ENCODE measurements around the gene PHLPP1. TPM values are rescaled to one million over a fixed set of nuclear protein-coding genes. Genes with fewer than 3 reads are reported as not detected.
A peak's percentile ranks its signal among the peaks of the same experiment; 100 is the strongest.
"Not testable (repeated sequence)": the region's sequence is repeated elsewhere in the genome, so short reads cannot be mapped to it uniquely, and the experiment has no call there.

Gene PHLPP1
- total and polyA plus RNA-seq, 4 experiments from 2014 or later, result 0.36 to 7.8 (median 6.3) TPM; not detected in 1

DNA sequence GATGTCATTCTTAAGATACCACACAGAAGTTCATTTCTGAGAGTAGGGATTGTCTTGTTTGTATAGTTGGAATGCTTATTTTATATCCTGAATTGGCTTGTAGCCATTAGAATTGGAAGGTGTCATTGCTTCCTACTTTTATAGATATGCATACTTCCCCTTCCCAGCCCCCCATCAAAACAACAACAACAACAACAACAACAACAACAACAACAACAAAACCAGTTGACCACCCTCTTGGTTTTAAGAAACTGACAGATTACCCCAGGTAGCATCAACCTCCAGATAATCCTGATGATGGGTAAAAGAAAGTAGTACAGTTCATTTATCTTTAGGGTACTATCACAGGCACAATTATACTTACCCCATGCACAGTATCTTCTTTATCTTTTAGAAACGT, 20.0 kb downstream of the PHLPP1 start:
- Histone ChIP-seq H3K27ac (ENCODE audit: low read depth, low read length) (no peak overlapping the region), H3K4me1 (ENCODE audit: insufficient read depth, low read length) (no peaks in the 10 kb centered on the region), H3K9me3 (ENCODE audit: control insufficient read depth in 1 of 2, low read length in 2 of 2) (no peaks in the 10 kb centered on the region), H3K36me3 (ENCODE audit: insufficient read depth, low read length) (no peaks in the 10 kb centered on the region), H3K4me3 (ENCODE audit: low read length in 2 of 2) (no peak overlapping the region), H3K27me3 (ENCODE audit: insufficient read depth, low read length) (no peaks in the 10 kb centered on the region)
- no peak for DNase-seq
- ChIA-PET POLR2A (ENCODE audit: partially characterized antibody) (no interaction called here), CTCF (ENCODE audit: partially characterized antibody) (no interaction called here)
- Mint-ChIP-seq H3K27me3 (no peaks in the 10 kb centered on the region), H3K4me1 (peaks cover 0 to 9% (median 2%) of the 10 kb centered on the region in 4 donors), H3K36me3 (peaks cover 0 to 12% of the 10 kb centered on the region in 2 donors), H3K4me3 (no peak overlapping the region), H3K9me3 (peaks cover 0 to 14% (median 5%) of the 10 kb centered on the region in 8 donors), H3K27ac (no peak overlapping the region)
- intact Hi-C loops (cut with micrococcal nuclease), result no loop called here

DNA sequence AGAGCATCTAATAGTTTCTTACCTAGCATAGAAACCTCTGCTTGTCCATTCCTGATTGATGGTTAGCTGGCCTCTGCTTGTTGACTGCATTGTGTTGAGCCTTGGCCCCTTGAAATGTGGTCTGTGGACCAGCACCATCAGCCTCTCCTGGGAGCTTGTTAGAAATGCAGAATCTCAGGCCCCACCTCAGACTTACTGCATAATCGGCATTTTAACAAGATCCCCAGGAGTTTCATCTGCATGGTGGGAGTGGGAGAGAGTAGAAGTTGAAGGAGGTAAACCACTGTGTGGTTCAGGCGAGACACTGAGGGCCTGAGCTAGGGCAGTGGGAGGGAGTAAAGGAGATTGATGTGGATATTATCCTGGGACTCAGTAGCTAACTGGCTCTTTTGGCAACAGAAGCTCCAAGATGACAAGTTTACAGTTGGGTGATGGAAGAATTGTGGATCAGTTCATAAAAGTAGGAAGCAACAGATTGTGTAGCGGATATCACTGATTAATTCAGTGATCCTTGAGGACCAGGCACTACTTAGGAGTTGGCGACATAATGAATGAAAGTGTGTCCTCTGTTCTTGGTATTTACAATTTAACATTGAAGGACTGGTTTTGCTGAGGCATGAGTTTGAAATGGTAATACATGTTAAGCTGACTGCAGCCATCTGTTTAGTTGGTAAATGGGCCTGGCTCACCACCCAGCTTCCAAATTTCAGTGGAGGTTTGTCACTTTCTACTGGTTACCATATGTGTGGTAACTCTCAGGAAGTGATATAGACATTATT, 20.9 kb downstream of the PHLPP1 start:
- H3K4me3 ChIP-seq (ENCODE audit: low read length in 2 of 2), result no peak overlapping the region
- no peaks in the 10 kb centered on the region for H3K36me3 ChIP-seq (ENCODE audit: insufficient read depth, low read length)
- intact Hi-C loops (cut with micrococcal nuclease), result no loop called here
- ChIA-PET CTCF (ENCODE audit: partially characterized antibody) (interaction anchor here (0.8 kb wide), 1 partner anchor 21 kb away, joined by 3 read pairs; the partner anchor contains the start of gene PHLPP1), POLR2A (ENCODE audit: partially characterized antibody) (no interaction called here)
- no peak overlapping the region for H3K4me3 Mint-ChIP-seq
- no peak for DNase-seq
- no peak overlapping the region for H3K27ac Mint-ChIP-seq
- H3K4me1 ChIP-seq (ENCODE audit: insufficient read depth, low read length), result no peaks in the 10 kb centered on the region
- peaks cover 0 to 12% of the 10 kb centered on the region in 2 donors for H3K36me3 Mint-ChIP-seq
- H3K27me3 Mint-ChIP-seq, result no peaks in the 10 kb centered on the region
- no peaks in the 10 kb centered on the region for H3K27me3 ChIP-seq (ENCODE audit: insufficient read depth, low read length)
- H3K27ac ChIP-seq (ENCODE audit: low read depth, low read length), result no peak overlapping the region
- peaks cover 0 to 9% (median 4%) of the 10 kb centered on the region in 4 donors for H3K4me1 Mint-ChIP-seq
- H3K9me3 ChIP-seq (ENCODE audit: control insufficient read depth in 1 of 2, low read length in 2 of 2), result no peaks in the 10 kb centered on the region
- H3K9me3 Mint-ChIP-seq, result peaks cover 0 to 14% (median 5%) of the 10 kb centered on the region in 8 donors

DNA sequence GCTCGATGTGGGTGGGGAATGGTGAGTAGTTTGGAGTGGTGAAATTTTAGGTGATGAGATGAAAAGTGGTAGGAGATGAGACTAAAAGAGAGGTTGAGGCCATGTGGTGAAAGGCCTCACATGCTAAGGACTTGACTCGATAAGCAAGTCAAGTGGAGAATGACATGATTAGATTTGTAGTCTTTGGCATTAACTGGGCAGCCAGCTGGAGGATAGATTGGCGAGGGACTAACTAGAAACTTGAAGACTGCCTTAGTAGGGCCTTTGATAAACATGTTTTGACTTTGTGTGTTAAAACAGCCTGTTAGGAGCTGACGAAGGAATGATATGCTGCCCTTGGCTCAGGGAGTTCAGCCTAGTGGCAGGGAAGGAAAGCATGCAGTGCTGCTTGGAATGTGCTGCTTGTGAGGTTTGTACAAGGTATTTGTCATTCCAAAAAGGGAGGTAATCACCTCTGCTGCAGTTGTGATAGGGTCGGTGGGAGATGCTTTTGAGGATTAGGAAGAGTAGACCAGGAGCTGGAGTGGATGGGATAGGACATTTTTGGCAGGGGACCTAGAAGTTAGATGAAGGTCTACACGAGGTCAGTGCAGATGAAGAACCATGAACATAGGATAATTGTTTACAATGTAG, 22.0 kb downstream of the PHLPP1 start:
- Mint-ChIP-seq H3K9me3 (peaks cover 0 to 5% (median 1%) of the 10 kb centered on the region in 8 donors), H3K27me3 (no peaks in the 10 kb centered on the region), H3K4me3 (peak overlapping the region in 1 of 8 donors; percentile 21), H3K36me3 (peaks cover 0 to 4% of the 10 kb centered on the region in 2 donors), H3K27ac (peak overlapping the region in 1 of 7 donors; percentile 2), H3K4me1 (peaks cover 0 to 13% (median 5%) of the 10 kb centered on the region in 4 donors)
- no peak overlapping the region for H3K27ac ChIP-seq (ENCODE audit: low read depth, low read length)
- ChIA-PET POLR2A (ENCODE audit: partially characterized antibody) (no interaction called here), CTCF (ENCODE audit: partially characterized antibody) (no interaction called here)
- H3K36me3 ChIP-seq (ENCODE audit: insufficient read depth, low read length), result no peaks in the 10 kb centered on the region
- intact Hi-C loops (cut with micrococcal nuclease), result no loop called here
- H3K9me3 ChIP-seq (ENCODE audit: control insufficient read depth in 1 of 2, low read length in 2 of 2), result no peaks in the 10 kb centered on the region
- no peaks in the 10 kb centered on the region for H3K4me1 ChIP-seq (ENCODE audit: insufficient read depth, low read length)
- H3K27me3 ChIP-seq (ENCODE audit: insufficient read depth, low read length), result no peaks in the 10 kb centered on the region
- DNase-seq, result no peak
- no peak overlapping the region for H3K4me3 ChIP-seq (ENCODE audit: low read length in 2 of 2)

DNA sequence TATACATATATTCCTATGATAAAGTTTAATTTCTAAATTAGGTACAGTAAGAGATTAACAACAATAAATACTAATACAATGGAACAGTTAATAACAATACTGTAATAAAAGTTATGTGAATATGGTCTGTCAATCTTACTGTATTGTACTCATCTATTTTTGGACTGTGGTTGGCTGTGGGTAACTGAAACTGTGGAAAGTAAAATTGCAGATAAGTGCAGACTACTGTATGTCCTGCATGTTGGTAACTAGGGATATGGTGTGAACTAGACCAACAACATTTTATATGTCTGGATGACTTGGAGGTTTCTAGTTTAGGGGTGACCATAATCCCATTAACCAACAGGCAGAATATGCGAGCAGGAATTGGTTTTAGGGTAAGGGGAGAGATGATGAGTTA, 23.3 kb downstream of the PHLPP1 start:
- no peak overlapping the region for H3K27ac ChIP-seq (ENCODE audit: low read depth, low read length)
- intact Hi-C loops (cut with micrococcal nuclease), result no loop called here

DNA sequence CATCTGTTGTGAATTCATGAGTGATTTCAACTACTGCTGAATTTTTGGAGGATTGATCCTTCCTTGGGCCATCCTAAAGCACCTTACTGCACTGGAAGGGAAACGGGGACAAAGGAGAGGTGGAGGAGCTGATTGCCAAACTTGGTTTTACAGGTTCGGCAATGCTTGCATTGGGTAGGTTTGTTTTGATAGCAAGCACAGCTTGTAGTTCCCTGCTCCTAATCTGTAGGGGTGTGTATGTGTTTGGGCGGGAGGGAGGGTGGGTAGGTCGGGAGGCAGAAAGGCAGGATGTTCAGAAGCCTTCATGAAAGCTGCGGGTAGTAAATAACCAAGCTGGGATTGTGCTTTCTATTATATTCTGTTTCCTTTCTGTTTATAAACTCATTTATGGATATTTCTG, 24.6 kb downstream of the PHLPP1 start:
- no peak for DNase-seq
- H3K36me3 ChIP-seq (ENCODE audit: insufficient read depth, low read length), result no peaks in the 10 kb centered on the region
- no peaks in the 10 kb centered on the region for H3K27me3 ChIP-seq (ENCODE audit: insufficient read depth, low read length)
- Mint-ChIP-seq H3K9me3 (no peaks in the 10 kb centered on the region), H3K27ac (no peak overlapping the region), H3K27me3 (no peaks in the 10 kb centered on the region), H3K36me3 (no peaks in the 10 kb centered on the region), H3K4me1 (peaks cover 0 to 13% (median 7%) of the 10 kb centered on the region in 4 donors), H3K4me3 (no peak overlapping the region)
- H3K9me3 ChIP-seq (ENCODE audit: control insufficient read depth in 1 of 2, low read length in 2 of 2), result no peaks in the 10 kb centered on the region
- CTCF ChIA-PET (ENCODE audit: partially characterized antibody), result no interaction called here
- H3K27ac ChIP-seq (ENCODE audit: low read depth, low read length), result no peak overlapping the region
- no peak overlapping the region for H3K4me3 ChIP-seq (ENCODE audit: low read length in 2 of 2)
- POLR2A ChIA-PET (ENCODE audit: partially characterized antibody), result no interaction called here
- no peaks in the 10 kb centered on the region for H3K4me1 ChIP-seq (ENCODE audit: insufficient read depth, low read length)
- intact Hi-C loops (cut with micrococcal nuclease), result no loop called here

More for the DNA sequence above, 23.3 kb downstream of the PHLPP1 start:
- CTCF ChIA-PET (ENCODE audit: partially characterized antibody), result no interaction called here
- H3K4me1 ChIP-seq (ENCODE audit: insufficient read depth, low read length), result no peaks in the 10 kb centered on the region
- POLR2A ChIA-PET (ENCODE audit: partially characterized antibody), result no interaction called here
- Mint-ChIP-seq H3K27ac (no peak overlapping the region), H3K27me3 (no peaks in the 10 kb centered on the region), H3K9me3 (no peaks in the 10 kb centered on the region), H3K4me1 (peaks cover 0 to 13% (median 5%) of the 10 kb centered on the region in 4 donors), H3K36me3 (no peaks in the 10 kb centered on the region), H3K4me3 (no peak overlapping the region)
- no peak overlapping the region for H3K4me3 ChIP-seq (ENCODE audit: low read length in 2 of 2)
- H3K36me3 ChIP-seq (ENCODE audit: insufficient read depth, low read length), result no peaks in the 10 kb centered on the region
- no peaks in the 10 kb centered on the region for H3K9me3 ChIP-seq (ENCODE audit: control insufficient read depth in 1 of 2, low read length in 2 of 2)
- no peaks in the 10 kb centered on the region for H3K27me3 ChIP-seq (ENCODE audit: insufficient read depth, low read length)
- no peak for DNase-seq

DNA sequence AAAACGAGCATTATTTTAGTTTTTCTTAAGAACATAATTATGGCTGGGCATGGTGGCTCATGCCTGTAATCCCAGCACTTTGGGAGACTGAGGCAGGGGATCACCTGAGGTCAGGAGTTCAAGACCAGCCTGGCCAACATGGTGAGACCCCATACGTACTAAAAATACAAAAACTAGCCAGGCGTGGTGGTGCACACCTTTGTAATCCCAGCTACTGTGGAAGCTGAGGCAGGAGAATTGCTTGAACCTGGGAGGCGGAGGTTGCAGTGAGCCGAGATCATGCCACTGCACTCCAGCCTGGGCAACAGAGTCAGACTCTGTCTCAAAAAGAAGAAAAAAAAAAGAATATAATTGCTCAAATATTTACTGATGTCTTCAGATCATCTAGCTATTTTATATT, 25.3 kb downstream of the PHLPP1 start:
- H3K27me3 Mint-ChIP-seq; H3K27ac Mint-ChIP-seq; H3K4me3 ChIP-seq (ENCODE audit: low read length in 2 of 2); CTCF ChIA-PET (ENCODE audit: partially characterized antibody); H3K4me3 Mint-ChIP-seq; POLR2A ChIA-PET (ENCODE audit: partially characterized antibody); H3K4me1 ChIP-seq (ENCODE audit: insufficient read depth, low read length); H3K36me3 ChIP-seq (ENCODE audit: insufficient read depth, low read length); intact Hi-C loops (cut with micrococcal nuclease); H3K9me3 Mint-ChIP-seq; H3K27ac ChIP-seq (ENCODE audit: low read depth, low read length); H3K27me3 ChIP-seq (ENCODE audit: insufficient read depth, low read length); H3K36me3 Mint-ChIP-seq; DNase-seq; H3K9me3 ChIP-seq (ENCODE audit: control insufficient read depth in 1 of 2, low read length in 2 of 2): not testable (repeated sequence)
- H3K4me1 Mint-ChIP-seq, result peaks cover 0 to 13% (median 7%) of the 10 kb centered on the region in 4 donors

DNA sequence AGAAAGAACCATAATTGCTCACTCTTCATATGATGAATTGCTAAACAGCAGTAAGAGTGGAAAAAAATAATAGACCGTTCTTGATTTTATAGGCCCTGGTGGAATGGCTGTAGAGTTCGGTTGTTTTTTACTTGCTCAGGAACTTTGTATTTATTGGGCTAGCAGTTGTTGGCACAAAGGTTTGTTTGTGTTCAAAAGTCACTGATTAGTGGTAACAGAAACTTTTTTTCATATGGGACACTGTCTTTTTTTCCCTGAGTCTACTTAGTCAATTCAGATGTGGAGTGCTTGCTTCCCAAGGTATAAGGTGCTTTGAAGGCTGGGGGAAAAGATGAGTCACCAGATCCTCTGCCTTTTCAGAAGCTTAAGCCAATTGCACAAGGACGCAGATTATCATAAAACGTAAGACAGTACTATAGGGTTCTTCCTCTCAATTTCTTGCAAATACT, 25.8 kb downstream of the PHLPP1 start:
- Histone ChIP-seq H3K4me1 (ENCODE audit: insufficient read depth, low read length) (no peaks in the 10 kb centered on the region), H3K4me3 (ENCODE audit: low read length in 2 of 2) (no peak overlapping the region), H3K27ac (ENCODE audit: low read depth, low read length) (no peak overlapping the region), H3K36me3 (ENCODE audit: insufficient read depth, low read length) (no peaks in the 10 kb centered on the region), H3K9me3 (ENCODE audit: control insufficient read depth in 1 of 2, low read length in 2 of 2) (no peaks in the 10 kb centered on the region), H3K27me3 (ENCODE audit: insufficient read depth, low read length) (no peaks in the 10 kb centered on the region)
- DNase-seq, result no peak
- no peaks in the 10 kb centered on the region for H3K36me3 Mint-ChIP-seq
- H3K27me3 Mint-ChIP-seq, result no peaks in the 10 kb centered on the region
- no peak overlapping the region for H3K4me3 Mint-ChIP-seq
- ChIA-PET CTCF (ENCODE audit: partially characterized antibody) (no interaction called here), POLR2A (ENCODE audit: partially characterized antibody) (no interaction called here)
- intact Hi-C loops (cut with micrococcal nuclease), result no loop called here
- peaks cover 0 to 13% (median 7%) of the 10 kb centered on the region in 4 donors for H3K4me1 Mint-ChIP-seq
- H3K9me3 Mint-ChIP-seq, result no peaks in the 10 kb centered on the region
- H3K27ac Mint-ChIP-seq, result no peak overlapping the region
